A549 treated with RU486 at 1 μM for 4 hours (cell line): Measurements from ENCODE around the gene IER5. TPM values are rescaled to one million over a fixed set of nuclear protein-coding genes. Genes with fewer than 3 reads are reported as not detected.

ENCODE experiments used
- total RNA-seq: library from RNA; stranded (reverse); fragments of 200-300 nt; extraction: Qiagen RNA extraction; gene quantifications from 5 replicates; pipeline ENCODE4 v1.2.3, GENCODE V29; 2022; ENCODE audit warnings: low read depth

Gene IER5
- total RNA-seq = 35.6 to 56.2 TPM (median 54.2 TPM) in 5 replicates

DNA sequence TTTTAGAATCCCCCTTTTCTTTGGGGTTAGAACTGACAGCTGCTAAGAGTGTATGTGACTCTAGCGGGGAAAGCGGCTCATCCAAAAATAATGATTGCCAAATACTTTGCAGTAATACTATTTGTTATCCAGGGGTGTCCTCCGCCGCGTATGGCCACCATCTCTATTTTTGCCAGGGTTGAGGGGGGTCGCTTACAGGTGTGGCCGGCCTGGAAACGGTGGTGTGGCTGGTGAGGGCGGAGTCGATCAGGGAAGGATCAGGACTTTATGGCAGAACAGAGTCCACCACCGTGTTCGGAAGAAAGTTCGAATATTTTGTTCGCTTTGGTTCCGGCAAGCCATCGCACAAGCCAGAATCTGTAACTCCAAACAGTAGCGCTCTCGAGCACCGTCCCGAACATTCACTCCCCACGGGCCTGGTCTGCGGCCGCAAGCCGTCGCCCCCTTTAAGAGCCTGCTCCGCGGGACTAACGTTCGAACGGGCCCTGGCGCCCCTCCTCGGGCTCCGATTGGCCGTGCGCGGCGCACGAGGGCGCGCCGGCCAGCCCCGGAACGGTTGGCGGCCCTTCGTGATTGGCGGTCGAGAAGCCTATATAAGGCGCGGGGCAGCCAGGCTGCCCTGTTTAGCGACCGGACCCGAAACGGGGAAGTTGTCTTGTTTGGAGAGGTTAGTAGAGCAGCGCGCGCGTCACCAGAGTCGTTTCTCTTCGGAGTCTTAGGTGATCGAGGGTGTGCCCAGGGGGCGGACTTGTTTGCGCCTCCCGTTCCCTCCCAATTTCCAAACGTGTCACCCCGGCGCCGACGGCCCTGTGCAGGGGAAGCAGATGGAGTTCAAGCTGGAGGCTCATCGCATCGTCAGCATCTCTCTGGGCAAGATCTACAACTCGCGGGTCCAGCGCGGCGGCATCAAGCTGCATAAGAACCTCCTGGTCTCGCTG, at the start of gene IER5:
Gene IER5, plus strand, starts transcription at position 622 of the 938 bp plus-strand sequence. Its CDS starts 203 bp downstream, at position 825.

Other genes with a start within 250 kb of the IER5 start
- 0.26 to 1.1 TPM (median 0.92 TPM) in 5 replicates for gene KIAA1614, start 175.8 kb upstream of the IER5 start, total RNA-seq
- gene STX6, start 65.8 kb upstream of the IER5 start, total RNA-seq = 12.4 to 15.7 TPM (median 15.1 TPM) in 5 replicates
- 6.4 to 8.4 TPM (median 6.7 TPM) in 5 replicates for gene MR1, start 54.7 kb upstream of the IER5 start, total RNA-seq